ENCODE data around the gene GFPT1. TPM values are rescaled to one million over a fixed set of nuclear protein-coding genes. Genes with fewer than 3 reads are reported as not detected.

Gene GFPT1
- total RNA-seq, 2 donors from 2014 or later: 31.6 to 34.6 TPM

DNA sequence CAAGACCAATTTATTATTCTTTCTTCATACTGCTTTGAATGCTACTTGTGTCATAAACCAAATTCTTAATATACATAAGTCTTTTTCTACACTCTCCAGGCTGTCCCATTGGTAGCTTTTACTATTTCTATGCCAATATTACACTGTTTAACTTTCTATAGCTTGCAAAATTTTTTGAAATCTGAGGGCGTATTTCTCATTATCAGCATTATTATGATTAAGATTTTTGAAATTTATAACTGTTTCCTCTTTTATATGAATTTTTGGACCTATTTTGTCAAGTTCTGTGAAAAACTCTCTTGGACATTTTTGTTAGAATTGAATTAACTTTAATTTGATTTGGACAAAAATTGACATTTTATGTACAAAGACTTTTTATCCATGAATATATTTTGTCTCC lies 98.6 kb downstream of the GFPT1 start:
- no peak overlapping the region for H3K4me3 ChIP-seq
- H3K9me3 ChIP-seq: no peaks in the 10 kb centered on the region
- DNase-seq (no peak), ATAC-seq (no peak)
- no peaks in the 10 kb centered on the region for H3K36me3 ChIP-seq (replicated peaks in 1 of 2; ENCODE audit: insufficient read depth in 1 of 2, low read depth in 2 of 2)
- WGBS, 2 donors: 74 to 76% methylated on average over 1 of the region's 1 CpG
- H3K27me3 ChIP-seq: no peaks in the 10 kb centered on the region
- peaks cover 6% of the 10 kb centered on the region for H3K4me1 ChIP-seq
- H3K27ac ChIP-seq: no peak overlapping the region
- intact Hi-C loops (cut with DNase I): no loop called here
- TF ChIP-seq, protein P1, sequence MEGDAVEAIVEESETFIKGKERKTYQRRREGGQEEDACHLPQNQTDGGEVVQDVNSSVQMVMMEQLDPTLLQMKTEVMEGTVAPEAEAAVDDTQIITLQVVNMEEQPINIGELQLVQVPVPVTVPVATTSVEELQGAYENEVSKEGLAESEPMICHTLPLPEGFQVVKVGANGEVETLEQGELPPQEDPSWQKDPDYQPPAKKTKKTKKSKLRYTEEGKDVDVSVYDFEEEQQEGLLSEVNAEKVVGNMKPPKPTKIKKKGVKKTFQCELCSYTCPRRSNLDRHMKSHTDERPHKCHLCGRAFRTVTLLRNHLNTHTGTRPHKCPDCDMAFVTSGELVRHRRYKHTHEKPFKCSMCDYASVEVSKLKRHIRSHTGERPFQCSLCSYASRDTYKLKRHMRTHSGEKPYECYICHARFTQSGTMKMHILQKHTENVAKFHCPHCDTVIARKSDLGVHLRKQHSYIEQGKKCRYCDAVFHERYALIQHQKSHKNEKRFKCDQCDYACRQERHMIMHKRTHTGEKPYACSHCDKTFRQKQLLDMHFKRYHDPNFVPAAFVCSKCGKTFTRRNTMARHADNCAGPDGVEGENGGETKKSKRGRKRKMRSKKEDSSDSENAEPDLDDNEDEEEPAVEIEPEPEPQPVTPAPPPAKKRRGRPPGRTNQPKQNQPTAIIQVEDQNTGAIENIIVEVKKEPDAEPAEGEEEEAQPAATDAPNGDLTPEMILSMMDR (IDR thresholded peaks at IDR 0.05): no peak
- no peak for TF ChIP-seq POLR2A (IDR thresholded peaks at IDR 0.05)

DNA sequence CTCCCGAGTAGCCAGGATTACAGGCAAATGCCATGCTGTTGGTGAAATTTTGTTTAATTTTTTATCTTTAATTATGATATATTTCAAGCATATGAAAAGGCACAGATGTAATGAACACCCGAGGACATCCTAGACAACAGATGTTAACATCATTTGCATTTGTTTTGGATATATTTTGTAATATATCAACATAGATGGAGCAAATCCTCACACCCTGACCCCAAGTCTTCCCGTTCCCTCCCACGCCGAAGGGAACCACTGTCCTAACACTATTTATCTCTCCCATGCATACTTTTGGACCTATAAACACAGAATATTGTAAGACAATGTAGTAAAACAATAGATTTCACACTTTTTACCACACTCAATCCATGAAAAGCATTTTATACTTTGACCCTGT lies 99.5 kb downstream of the GFPT1 start:
- no peak for ATAC-seq
- no peaks in the 10 kb centered on the region for H3K36me3 ChIP-seq (replicated peaks in 1 of 2; ENCODE audit: insufficient read depth in 1 of 2, low read depth in 2 of 2)
- H3K27ac ChIP-seq: no peak overlapping the region
- H3K4me1 ChIP-seq: peaks cover 6% of the 10 kb centered on the region
- H3K4me3 ChIP-seq: no peak overlapping the region
- no peaks in the 10 kb centered on the region for H3K9me3 ChIP-seq
- WGBS, 2 donors: 85 to 87% methylated on average over 5 of the region's 5 CpGs
- intact Hi-C loops (cut with DNase I): no loop called here
- TF ChIP-seq POLR2A (IDR thresholded peaks at IDR 0.05): no peak
- TF ChIP-seq, protein P1 (IDR thresholded peaks at IDR 0.05): no peak
- DNase-seq: no peak
- no peaks in the 10 kb centered on the region for H3K27me3 ChIP-seq

DNA sequence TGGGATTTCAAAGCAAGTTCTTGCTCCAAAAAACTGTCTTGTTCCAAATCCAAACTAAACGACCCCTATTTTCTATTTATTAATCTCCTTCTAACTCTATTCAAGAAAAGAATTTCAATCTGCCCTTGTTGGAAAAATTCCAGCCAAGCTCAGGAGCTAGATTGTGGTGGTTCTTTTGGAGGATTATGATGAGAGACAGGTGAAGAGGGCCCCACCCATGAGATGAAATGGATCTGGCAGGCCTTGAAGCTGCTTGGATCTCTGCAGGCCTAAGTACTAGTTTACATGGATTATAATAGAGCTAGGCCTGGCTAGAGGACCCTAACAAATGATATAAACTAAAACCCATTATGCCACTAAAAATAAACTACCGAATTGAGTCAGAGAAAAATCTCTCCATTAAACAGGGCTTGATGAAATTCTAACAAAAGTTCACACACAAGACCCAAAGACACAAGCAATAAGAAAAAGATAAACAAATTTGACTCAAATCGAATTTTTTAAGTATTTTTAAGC lies 101.6 kb downstream of the GFPT1 start:
- intact Hi-C loops (cut with DNase I): no loop called here
- H3K9me3 ChIP-seq: no peaks in the 10 kb centered on the region

DNA sequence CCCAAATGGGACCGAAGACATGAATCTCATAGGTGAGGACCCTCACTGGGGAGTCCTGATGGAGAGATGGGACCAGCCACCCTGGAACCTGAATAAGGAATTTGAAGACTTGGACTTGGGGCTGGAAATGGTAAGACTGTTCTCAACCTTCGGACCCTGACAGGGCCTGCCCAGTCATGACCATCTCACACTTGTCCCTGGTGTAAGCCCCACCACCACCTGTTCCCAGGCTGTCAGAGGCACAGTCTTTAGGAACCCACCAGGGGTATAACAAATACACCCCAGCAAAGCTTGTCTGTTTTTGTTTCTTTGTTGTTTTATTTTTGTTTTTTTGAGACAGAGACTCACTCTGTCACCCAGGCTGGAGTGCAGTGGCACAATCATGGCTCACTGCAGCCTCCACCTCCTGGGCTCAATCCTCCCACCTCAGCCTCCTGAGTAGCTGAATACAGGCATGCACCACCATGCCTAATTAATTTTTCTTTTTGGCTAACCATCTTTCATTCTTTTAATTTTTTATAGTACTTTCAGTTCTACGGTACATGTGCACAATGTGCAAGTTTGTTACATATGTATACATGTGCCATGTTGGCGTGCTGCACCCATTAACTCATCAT lies 106.1 kb downstream of the GFPT1 start:
- WGBS, 2 donors: 90 to 93% methylated on average over 4 of the region's 4 CpGs
- Histone ChIP-seq H3K4me1 (no peaks in the 10 kb centered on the region), H3K4me3 (no peak overlapping the region), H3K36me3 (replicated peaks in 1 of 2; ENCODE audit: insufficient read depth in 1 of 2, low read depth in 2 of 2) (no peaks in the 10 kb centered on the region), H3K27me3 (no peaks in the 10 kb centered on the region), H3K9me3 (no peaks in the 10 kb centered on the region), H3K27ac (no peak overlapping the region)
- DNase-seq (no peak), ATAC-seq (no peak)
- intact Hi-C loops (cut with DNase I): no loop called here
- no peak for TF ChIP-seq POLR2A (IDR thresholded peaks at IDR 0.05)
- TF ChIP-seq, protein P1 (IDR thresholded peaks at IDR 0.05): no peak

More for the DNA sequence above, 101.6 kb downstream of the GFPT1 start:
- Histone ChIP-seq H3K4me3 (no peak overlapping the region), H3K27ac (no peak overlapping the region), H3K36me3 (replicated peaks in 1 of 2; ENCODE audit: insufficient read depth in 1 of 2, low read depth in 2 of 2) (no peaks in the 10 kb centered on the region), H3K27me3 (no peaks in the 10 kb centered on the region), H3K4me1 (no peaks in the 10 kb centered on the region)
- 54 to 56% methylated on average over 3 of the region's 3 CpGs for WGBS, 2 donors
- ATAC-seq (no peak), DNase-seq (no peak)
- TF ChIP-seq, protein P1 (IDR thresholded peaks at IDR 0.05): no peak
- no peak for TF ChIP-seq POLR2A (IDR thresholded peaks at IDR 0.05)

All from body of pancreas (tissue), 4 donors.